HAP-1 (cell line): ENCODE measurements around the gene ZNF518B.

Experiments used
- DNase-seq, 2 experiments: peaks; one replicate each; pipeline ENCODE4 v3.0.0-alpha.2; 2016 to 2020; ENCODE audit warnings: low spot score in 2 of 2
- H3K27me3 ChIP-seq: fragments of 250-450 bp; sonication (Bioruptor Pico); 2 replicates; pipeline ENCODE4 v1.5.1; 2020; ENCODE audit warnings: low read depth, mild to moderate bottlenecking, moderate library complexity
- H3K36me3 ChIP-seq: fragments of 250-450 bp; sonication (Bioruptor Pico); replicated peaks from 2 replicates; pipeline ENCODE4 v1.5.1; 2020; ENCODE audit warnings: mild to moderate bottlenecking
- H3K4me1 ChIP-seq: fragments of 250-450 bp; sonication (Bioruptor Pico); 2 replicates; pipeline ENCODE4 v1.5.1; 2020; ENCODE audit warnings: mild to moderate bottlenecking
- H3K4me3 ChIP-seq: fragments of 250-450 bp; sonication (Bioruptor Pico); 2 replicates; pipeline ENCODE4 v1.5.1; 2020; ENCODE audit warnings: mild to moderate bottlenecking, moderate library complexity
- H3K9me3 ChIP-seq: fragments of 250-450 bp; sonication (Bioruptor Pico); 2 replicates; pipeline ENCODE4 v1.5.1; 2020; ENCODE audit warnings: mild to moderate bottlenecking, moderate library complexity
- in situ Hi-C: fragments of 300-500 bp; cut with MboI; formaldehyde crosslinking; loops from 3 replicates; pipeline ENCODE4 v1.14.3; 2020; ENCODE audit warnings: low sequenced_read_pairs, inconsistent platforms, mixed read lengths

The ZNF518B gene

GRCh38 chr4:10470505-10470904 is 13.3 kb upstream of the ZNF518B start:
- Histone ChIP-seq H3K9me3 (no peaks in the 10 kb centered on the region), H3K27me3 (no peaks in the 10 kb centered on the region), H3K4me1 (no peaks in the 10 kb centered on the region), H3K36me3 (no peaks in the 10 kb centered on the region), H3K4me3 (no peak overlapping the region)
- in situ Hi-C loops = no loop called here
- DNase-seq = no peak

GRCh38 chr4:10466161-10466560 is 8.9 kb upstream of the ZNF518B start:
- H3K4me3 ChIP-seq = no peak overlapping the region
- no peaks in the 10 kb centered on the region for H3K27me3 ChIP-seq
- H3K36me3 ChIP-seq = no peaks in the 10 kb centered on the region
- DNase-seq = no peak
- in situ Hi-C loops = no loop called here
- H3K9me3 ChIP-seq = no peaks in the 10 kb centered on the region
- H3K4me1 ChIP-seq = no peaks in the 10 kb centered on the region

- no peaks in the 10 kb centered on the region for H3K27me3 ChIP-seq
- H3K4me3 ChIP-seq = no peak overlapping the region
- DNase-seq = no peak
- H3K9me3 ChIP-seq = no peaks in the 10 kb centered on the region
- H3K36me3 ChIP-seq = no peaks in the 10 kb centered on the region
- in situ Hi-C loops = no loop called here
- no peaks in the 10 kb centered on the region for H3K4me1 ChIP-seq
Observed at GRCh38 chr4:10462876-10463275, 5.7 kb upstream of the ZNF518B start.

GRCh38 chr4:10461850-10462400 is 4.7 kb upstream of the ZNF518B start:
- in situ Hi-C loops = no loop called here
- DNase-seq = no peak
- Histone ChIP-seq H3K9me3 (no peaks in the 10 kb centered on the region), H3K4me3 (no peak overlapping the region), H3K4me1 (no peaks in the 10 kb centered on the region), H3K36me3 (no peaks in the 10 kb centered on the region), H3K27me3 (no peaks in the 10 kb centered on the region)

GRCh38 chr4:10461091-10461849 is 4.0 kb upstream of the ZNF518B start:
- Histone ChIP-seq H3K27me3 (no peaks in the 10 kb centered on the region), H3K4me1 (no peaks in the 10 kb centered on the region), H3K9me3 (no peaks in the 10 kb centered on the region), H3K4me3 (0 out of 2 replicates have a peak overlapping the region, but pooled peaks have one; percentile 8), H3K36me3 (no peaks in the 10 kb centered on the region)
- in situ Hi-C loops = no loop called here
- DNase-seq = peak; percentile 47 to 65

- no peaks in the 10 kb centered on the region for H3K27me3 ChIP-seq
- no peaks in the 10 kb centered on the region for H3K9me3 ChIP-seq
- H3K4me3 ChIP-seq = no peak overlapping the region
- in situ Hi-C loops = no loop called here
- H3K4me1 ChIP-seq = peaks cover 5% of the 10 kb centered on the region
- H3K36me3 ChIP-seq = no peaks in the 10 kb centered on the region
- DNase-seq = no peak
Observed at GRCh38 chr4:10460313-10461047, 3.3 kb upstream of the ZNF518B start.

GRCh38 chr4:10459305-10459704 is 2.1 kb upstream of the ZNF518B start:
- H3K4me3 ChIP-seq = no peak overlapping the region
- in situ Hi-C loops = no loop called here
- no peak for DNase-seq

GRCh38 chr4:10458177-10458576 is 951 bp upstream of the ZNF518B start:
- no peaks in the 10 kb centered on the region for H3K36me3 ChIP-seq
- in situ Hi-C loops = no loop called here
- no peak for DNase-seq
- H3K9me3 ChIP-seq = no peaks in the 10 kb centered on the region
- peaks cover 14% of the 10 kb centered on the region for H3K4me1 ChIP-seq
- no peaks in the 10 kb centered on the region for H3K27me3 ChIP-seq
- H3K4me3 ChIP-seq = no peak overlapping the region

More at GRCh38 chr4:10459305-10459704, 2.1 kb upstream of the ZNF518B start:
- Histone ChIP-seq H3K27me3 (no peaks in the 10 kb centered on the region), H3K4me1 (peaks cover 14% of the 10 kb centered on the region), H3K9me3 (no peaks in the 10 kb centered on the region), H3K36me3 (no peaks in the 10 kb centered on the region)

GRCh38 chr4:10456595-10457254 is 501 bp downstream of the ZNF518B start:
- Histone ChIP-seq H3K4me3 (peak overlapping the region; percentile 20), H3K36me3 (no peaks in the 10 kb centered on the region), H3K27me3 (no peaks in the 10 kb centered on the region), H3K4me1 (peaks cover 14% of the 10 kb centered on the region), H3K9me3 (no peaks in the 10 kb centered on the region)
- DNase-seq = no peak
- in situ Hi-C loops = no loop called here

- in situ Hi-C loops = no loop called here
- peak overlapping the region; percentile 8; the same call in 1 of the 2 replicates for H3K4me3 ChIP-seq
- no peaks in the 10 kb centered on the region for H3K9me3 ChIP-seq
- H3K4me1 ChIP-seq = peaks cover 14% of the 10 kb centered on the region
- H3K27me3 ChIP-seq = no peaks in the 10 kb centered on the region
- no peak for DNase-seq
- H3K36me3 ChIP-seq = no peaks in the 10 kb centered on the region
Observed at GRCh38 chr4:10456260-10456594, 999 bp downstream of the ZNF518B start.

GRCh38 chr4:10455133-10455532 is 2.1 kb downstream of the ZNF518B start:
- H3K4me3 ChIP-seq = no peak overlapping the region
- H3K4me1 ChIP-seq = peaks cover 14% of the 10 kb centered on the region
- H3K27me3 ChIP-seq = no peaks in the 10 kb centered on the region
- no peaks in the 10 kb centered on the region for H3K9me3 ChIP-seq
- in situ Hi-C loops = no loop called here
- DNase-seq = peak; percentile 17 to 60
- no peaks in the 10 kb centered on the region for H3K36me3 ChIP-seq

GRCh38 chr4:10454726-10455125 is 2.5 kb downstream of the ZNF518B start:
- H3K27me3 ChIP-seq = no peaks in the 10 kb centered on the region
- H3K4me3 ChIP-seq = no peak overlapping the region
- no peaks in the 10 kb centered on the region for H3K36me3 ChIP-seq
- H3K4me1 ChIP-seq = peaks cover 14% of the 10 kb centered on the region
- no peak for DNase-seq
- in situ Hi-C loops = no loop called here
- H3K9me3 ChIP-seq = no peaks in the 10 kb centered on the region

GRCh38 chr4:10454121-10454520 is 3.1 kb downstream of the ZNF518B start:
- no peaks in the 10 kb centered on the region for H3K36me3 ChIP-seq
- no peak overlapping the region for H3K4me3 ChIP-seq
- no peaks in the 10 kb centered on the region for H3K27me3 ChIP-seq
- no peak for DNase-seq
- H3K9me3 ChIP-seq = no peaks in the 10 kb centered on the region
- in situ Hi-C loops = no loop called here
- H3K4me1 ChIP-seq = peaks cover 14% of the 10 kb centered on the region

- no peaks in the 10 kb centered on the region for H3K27me3 ChIP-seq
- 0 out of 2 replicates have a peak, but pooled peaks cover 3% of the 10 kb centered on the region for H3K36me3 ChIP-seq
- in situ Hi-C loops = no loop called here
- H3K4me3 ChIP-seq = no peak overlapping the region
- DNase-seq = no peak
- H3K9me3 ChIP-seq = no peaks in the 10 kb centered on the region; the same call in 1 of the 2 replicates
- no peaks in the 10 kb centered on the region for H3K4me1 ChIP-seq
Observed at GRCh38 chr4:10448991-10449390, 8.2 kb downstream of the ZNF518B start.
